ENCODE data around the gene RPTN.

Gene RPTN

GRCh38 chr1:152167835-152168534 lies 9.0 kb upstream of the RPTN start:
- ChIA-PET POLR2A (no interaction called here), CTCF (interaction anchor here (1.5 kb wide), 1 partner anchor 290 kb away, joined by 3 read pairs; no protein-coding TSS in a partner anchor)
- no peak for DNase-seq (ENCODE audit: extremely low spot score)
- no peak for TF ChIP-seq NFRKB (IDR thresholded peaks at IDR 0.05)
- no peak for TF ChIP-seq LEF1 (IDR thresholded peaks at IDR 0.05; ENCODE audit: borderline replicate concordance)
- no peak for TF ChIP-seq SP1 (IDR thresholded peaks at IDR 0.05)
- no peak for TF ChIP-seq ARNT (IDR thresholded peaks at IDR 0.05)
- no peak for TF ChIP-seq BHLHE40 (IDR thresholded peaks at IDR 0.05; ENCODE audit: borderline replicate concordance)
- no peak for TF ChIP-seq L3MBTL2 (conservative IDR thresholded peaks at IDR 0.05)
- TF ChIP-seq FOXM1 (IDR thresholded peaks at IDR 0.05; ENCODE audit: borderline replicate concordance), result no peak
- TF ChIP-seq PKNOX1 (IDR thresholded peaks at IDR 0.05), result no peak
- TF ChIP-seq ZNF384 (IDR thresholded peaks at IDR 0.05), result no peak
- no peak for TF ChIP-seq TARDBP (IDR thresholded peaks at IDR 0.05)
- TF ChIP-seq HDGF (IDR thresholded peaks at IDR 0.05; ENCODE audit: borderline replicate concordance), result no peak
- TF ChIP-seq SUZ12 (IDR thresholded peaks at IDR 0.05), result no peak
- TF ChIP-seq ELF4 (IDR thresholded peaks at IDR 0.05), result no peak
- no peak for TF ChIP-seq FOXK2 (IDR thresholded peaks at IDR 0.05)
- TF ChIP-seq CTBP1 (IDR thresholded peaks at IDR 0.05; ENCODE audit: borderline replicate concordance), result no peak
- TF ChIP-seq FOXA1 (IDR thresholded peaks at IDR 0.05), result no peak

GRCh38 chr1:152166966-152167365 lies 7.9 kb upstream of the RPTN start:
- DNase-seq (ENCODE audit: extremely low spot score), result no peak
- TF ChIP-seq NFRKB (IDR thresholded peaks at IDR 0.05), result no peak
- TF ChIP-seq TARDBP (IDR thresholded peaks at IDR 0.05), result no peak
- TF ChIP-seq LEF1 (IDR thresholded peaks at IDR 0.05; ENCODE audit: borderline replicate concordance), result no peak
- TF ChIP-seq BHLHE40 (IDR thresholded peaks at IDR 0.05; ENCODE audit: borderline replicate concordance), result no peak
- no peak for TF ChIP-seq ELF4 (IDR thresholded peaks at IDR 0.05)
- no peak for TF ChIP-seq HDGF (IDR thresholded peaks at IDR 0.05; ENCODE audit: borderline replicate concordance)
- no peak for TF ChIP-seq FOXA1 (IDR thresholded peaks at IDR 0.05)
- TF ChIP-seq PKNOX1 (IDR thresholded peaks at IDR 0.05), result no peak
- TF ChIP-seq SP1 (IDR thresholded peaks at IDR 0.05), result no peak
- TF ChIP-seq CTBP1 (IDR thresholded peaks at IDR 0.05; ENCODE audit: borderline replicate concordance), result no peak
- TF ChIP-seq L3MBTL2 (conservative IDR thresholded peaks at IDR 0.05), result no peak
- ChIA-PET CTCF (interaction anchor here (1.5 kb wide), 1 partner anchor 291 kb away, joined by 3 read pairs; no protein-coding TSS in a partner anchor), POLR2A (no interaction called here)

GRCh38 chr1:152165286-152166077 lies 6.5 kb upstream of the RPTN start:
- TF ChIP-seq FOXM1 (IDR thresholded peaks at IDR 0.05; ENCODE audit: borderline replicate concordance), result no peak
- no peak for TF ChIP-seq HDGF (IDR thresholded peaks at IDR 0.05; ENCODE audit: borderline replicate concordance)
- TF ChIP-seq TARDBP (IDR thresholded peaks at IDR 0.05), result no peak
- TF ChIP-seq BHLHE40 (IDR thresholded peaks at IDR 0.05; ENCODE audit: borderline replicate concordance), result no peak
- ChIA-PET POLR2A (no interaction called here), CTCF (no interaction called here)
- no peak for DNase-seq (ENCODE audit: extremely low spot score)

- DNase-seq (ENCODE audit: extremely low spot score), result no peak
- POLR2A ChIA-PET, result no interaction called here
- no peak for TF ChIP-seq ZNF384 (IDR thresholded peaks at IDR 0.05)
- TF ChIP-seq FOXK2 (IDR thresholded peaks at IDR 0.05), result no peak
- TF ChIP-seq ARNT (IDR thresholded peaks at IDR 0.05), result no peak
- TF ChIP-seq LEF1 (IDR thresholded peaks at IDR 0.05; ENCODE audit: borderline replicate concordance), result no peak
- TF ChIP-seq BHLHE40 (IDR thresholded peaks at IDR 0.05; ENCODE audit: borderline replicate concordance), result no peak
- no peak for TF ChIP-seq FOXA1 (IDR thresholded peaks at IDR 0.05)
- no peak for TF ChIP-seq PKNOX1 (IDR thresholded peaks at IDR 0.05)
- no peak for TF ChIP-seq ELF4 (IDR thresholded peaks at IDR 0.05)
- TF ChIP-seq CTBP1 (IDR thresholded peaks at IDR 0.05; ENCODE audit: borderline replicate concordance), result no peak
- no peak for TF ChIP-seq SP1 (IDR thresholded peaks at IDR 0.05)
- TF ChIP-seq HDGF (IDR thresholded peaks at IDR 0.05; ENCODE audit: borderline replicate concordance), result no peak
- no peak for TF ChIP-seq L3MBTL2 (conservative IDR thresholded peaks at IDR 0.05)
- CTCF ChIA-PET, result no interaction called here
These were observed 5.6 kb upstream of the RPTN start for GRCh38 chr1:152164517-152165136.

GRCh38 chr1:152162792-152163463 lies 3.9 kb upstream of the RPTN start:
- TF ChIP-seq ZNF384 (IDR thresholded peaks at IDR 0.05) (no peak), FOXM1 (IDR thresholded peaks at IDR 0.05; ENCODE audit: borderline replicate concordance) (no peak)
- no peak for DNase-seq (ENCODE audit: extremely low spot score)
- ChIA-PET CTCF (no interaction called here), POLR2A (no interaction called here)
